GM23248 (cell line): Measurements from ENCODE around the gene AFAP1.

ENCODE experiments used
- EZH2 ChIP-seq: fragments of 200-600 bp; sonication (generic); IDR thresholded peaks from 2 replicates; pipeline ENCODE4 v1.6.1; 2018; ENCODE audit warnings: antibody characterized with exemption, mild to moderate bottlenecking; ENCODE audit not compliant: insufficient read depth, poor library complexity, severe bottlenecking
- EZH2phosphoT487 ChIP-seq: fragments of 200-600 bp; sonication (generic); IDR thresholded peaks from 2 replicates; pipeline ENCODE4 v1.6.1; 2018; ENCODE audit warnings: antibody characterized with exemption, moderate library complexity, mild to moderate bottlenecking, low read depth; ENCODE audit not compliant: insufficient read depth

- TF ChIP-seq EZH2phosphoT487 (no peak), EZH2 (no peak)
Observed at GRCh38 chr4:7799736-7800135, 139.9 kb downstream of the AFAP1 start.
